KG1 (cell line): ENCODE results near the gene CDIP1.

ENCODE experiments used
- DNase-seq: peaks from one replicate; lab custom pipeline; 2025; lab: John Stamatoyannopoulos, UW

Gene CDIP1

DNA sequence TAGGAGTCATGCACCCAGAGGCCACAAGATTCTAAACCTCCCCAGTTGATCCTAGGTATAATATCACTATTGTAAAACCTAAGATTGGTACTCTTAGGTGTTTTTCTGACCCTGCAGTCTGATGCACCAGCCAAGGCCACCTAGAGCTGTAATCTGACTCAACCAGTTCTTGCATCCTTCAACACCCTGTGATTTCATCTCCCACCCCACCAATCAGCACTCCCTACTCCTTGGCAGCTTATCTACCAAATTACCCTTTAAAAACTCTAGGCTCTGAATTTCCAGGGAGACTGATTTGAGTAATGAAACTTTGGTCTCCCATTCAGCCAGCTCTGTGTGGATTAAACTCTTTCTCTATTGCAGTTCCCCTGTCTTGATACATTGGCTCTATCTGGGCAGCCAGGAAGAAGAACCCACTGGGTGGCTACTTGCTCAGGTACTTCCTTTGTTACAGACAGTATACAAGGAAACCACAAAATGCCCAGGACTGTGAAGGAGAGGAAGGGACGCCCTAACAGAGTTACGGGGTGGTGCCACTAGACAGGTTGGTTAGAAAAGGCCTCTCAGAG, 1.2 kb upstream of the CDIP1 start:
- no peak for DNase-seq

DNA sequence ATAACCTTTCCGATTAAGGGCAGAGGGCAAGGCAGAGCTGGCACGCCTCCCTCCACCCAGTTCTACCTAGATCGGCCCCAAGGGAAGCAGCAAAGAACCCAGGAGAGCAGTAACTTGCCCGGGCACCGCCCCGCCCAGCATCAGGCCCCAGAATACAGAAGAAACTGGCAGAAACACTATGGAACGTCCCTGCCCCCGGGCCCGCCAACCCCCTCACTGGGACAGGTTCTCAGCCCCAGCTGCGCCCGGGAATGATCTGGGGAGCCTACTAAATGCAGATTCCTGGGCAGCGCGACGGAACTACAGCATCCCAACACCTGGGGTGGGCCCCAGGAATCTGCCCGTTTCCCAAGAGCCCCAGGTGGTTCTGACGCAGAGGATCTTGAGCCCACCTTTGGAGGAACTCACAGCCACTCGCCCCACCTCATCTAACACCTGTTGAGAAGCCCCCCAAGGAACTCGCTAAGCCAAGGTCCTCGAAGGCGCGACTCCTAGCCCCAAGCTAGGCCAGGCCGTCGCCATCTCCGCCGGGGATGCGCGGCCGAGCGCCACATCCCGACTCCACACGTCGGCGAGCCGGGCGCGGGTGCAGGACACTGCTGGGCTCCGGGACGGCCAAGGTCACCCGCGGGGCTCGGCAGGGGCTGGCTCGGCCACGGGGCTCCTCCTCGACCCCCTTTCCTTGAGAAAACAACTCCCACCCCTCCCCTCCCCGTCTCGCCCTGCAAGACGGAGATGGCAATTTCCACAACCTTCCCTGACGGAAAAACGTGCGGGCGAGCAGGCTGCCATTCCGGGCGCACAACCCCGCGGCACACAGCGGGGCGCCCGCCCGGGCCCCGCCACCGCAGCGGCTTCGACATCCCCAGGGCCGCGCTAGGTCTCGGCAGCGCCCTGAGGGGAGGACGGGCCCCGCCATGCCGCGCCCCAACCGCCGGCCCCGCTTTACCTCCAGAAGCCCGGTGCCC, 913 bp downstream of the CDIP1 start:
- DNase-seq = no peak

DNA sequence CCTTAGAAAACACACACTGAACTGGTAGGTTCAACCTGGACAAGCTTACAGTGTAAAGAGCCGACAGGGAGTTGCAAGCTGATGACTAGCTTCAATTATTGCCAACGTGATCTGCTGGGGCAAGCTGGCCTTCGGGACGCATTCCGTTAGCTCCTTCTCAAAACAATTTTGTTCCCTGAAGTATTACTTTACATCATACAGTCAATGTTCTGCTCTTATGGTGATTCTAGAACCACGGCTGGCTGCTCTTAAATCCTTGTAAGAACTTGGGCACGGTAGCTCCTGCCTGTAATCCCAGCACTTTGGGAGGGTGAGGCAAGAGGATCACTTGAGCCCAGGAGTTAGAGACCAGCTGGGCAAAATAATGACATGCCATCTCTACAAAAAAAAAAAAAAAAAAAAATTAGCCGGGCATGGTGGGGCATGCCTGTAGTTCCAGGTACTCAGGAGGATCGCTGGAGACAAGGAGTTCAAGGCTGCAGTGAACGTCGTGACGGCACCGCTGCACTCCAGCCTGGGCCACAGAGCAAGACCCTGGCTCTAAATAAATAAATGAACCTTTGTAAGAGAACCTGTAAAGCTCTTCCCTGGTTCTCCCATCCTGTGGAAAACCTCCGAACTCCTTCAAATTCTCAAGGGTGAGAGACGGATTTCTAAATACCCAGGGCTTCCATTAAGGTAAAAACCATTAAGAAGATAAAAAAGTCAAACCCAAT, 2.0 kb downstream of the CDIP1 start:
- no peak for DNase-seq

DNA sequence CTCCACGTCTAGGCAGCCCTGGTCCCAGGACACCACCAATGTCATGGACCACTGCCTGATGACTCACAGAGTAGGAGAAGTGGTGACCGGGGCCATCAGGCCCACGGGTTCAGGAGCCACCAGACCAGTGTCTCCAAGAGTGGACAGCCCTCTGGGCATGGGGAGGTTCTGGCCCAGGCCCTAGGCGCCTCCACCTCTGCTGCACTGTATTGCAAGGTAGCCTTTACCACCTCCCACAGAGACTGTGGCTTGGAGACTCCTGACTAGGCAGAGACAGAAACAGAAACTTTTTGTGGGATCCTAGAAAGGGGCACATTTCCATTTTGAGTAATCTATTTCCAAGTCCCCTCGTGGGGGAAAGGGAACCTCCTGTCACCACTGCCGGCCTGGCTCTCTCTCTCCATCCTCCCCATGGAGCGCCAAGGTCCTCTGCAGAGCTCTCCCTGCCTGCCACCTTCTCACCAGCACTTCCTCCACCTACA, 2.9 kb downstream of the CDIP1 start:
- no peak for DNase-seq

DNA sequence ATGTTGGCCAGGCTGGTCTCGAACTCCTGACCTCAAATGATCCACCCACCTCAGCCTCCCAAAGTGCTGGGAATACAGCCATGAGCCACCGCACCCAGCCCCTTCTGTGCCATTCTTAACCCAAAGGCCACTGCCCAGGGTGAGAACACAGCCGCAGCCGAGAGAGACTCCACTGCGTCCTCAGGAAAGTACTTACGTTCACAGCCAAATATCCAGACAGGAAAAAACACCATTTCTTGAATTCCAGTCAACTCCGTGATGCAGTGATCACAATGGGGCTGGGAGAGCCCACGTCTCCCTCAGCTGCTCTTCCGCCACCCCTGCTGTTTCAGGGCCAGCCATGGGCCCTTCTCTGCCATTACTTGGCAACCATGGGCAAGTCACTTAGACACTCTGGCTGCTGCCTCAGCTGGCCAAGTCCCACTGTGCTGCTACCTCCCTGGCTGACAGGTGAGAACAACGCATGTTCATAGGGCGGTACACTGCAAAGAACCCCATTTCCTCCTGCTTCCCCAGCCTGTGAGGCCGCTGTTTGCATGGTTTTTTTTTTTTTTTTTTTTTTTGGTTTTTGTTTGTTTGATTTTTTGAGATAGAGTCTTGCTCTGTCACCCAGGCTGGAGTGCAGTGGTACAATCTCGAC, 4.3 kb downstream of the CDIP1 start:
- DNase-seq = no peak

DNA sequence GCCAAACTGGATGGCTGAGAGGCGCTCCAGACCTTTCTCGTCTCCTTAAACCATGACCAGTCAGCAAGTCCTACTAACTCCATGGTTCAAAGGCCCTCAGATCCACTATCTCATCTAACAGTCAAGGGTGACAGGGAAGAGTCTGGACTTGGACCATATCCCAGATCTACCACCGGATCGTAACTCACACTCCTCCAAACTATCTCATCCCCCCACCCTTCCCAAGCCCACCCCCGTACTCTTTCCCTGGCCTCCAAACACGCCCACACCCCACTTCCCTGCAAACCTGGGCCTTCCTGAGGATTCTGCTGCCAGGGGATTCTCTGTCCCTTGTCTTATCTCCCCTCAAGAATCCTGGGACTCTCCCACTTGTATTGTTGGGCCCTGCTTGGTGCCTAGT, 5.1 kb downstream of the CDIP1 start:
- DNase-seq = no peak

DNA sequence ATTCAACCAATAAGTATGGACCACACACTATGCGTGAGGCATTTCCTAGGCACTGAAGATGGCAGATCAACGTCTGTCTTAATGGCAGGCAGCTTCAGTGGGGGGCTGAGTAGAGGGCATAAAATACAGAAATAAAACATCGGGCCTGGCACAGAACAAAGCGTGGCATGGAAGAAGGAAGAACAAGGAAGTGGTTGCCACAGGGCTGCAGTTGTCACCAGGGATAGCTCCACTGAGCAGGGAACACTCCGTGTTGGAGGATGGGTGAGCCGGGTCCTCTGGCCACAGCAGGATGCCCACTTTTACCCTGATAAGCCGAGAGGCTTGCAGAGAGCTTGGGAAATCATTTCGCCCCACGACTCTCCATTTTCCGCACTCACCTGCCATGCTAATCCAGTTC, 6.3 kb downstream of the CDIP1 start:
- DNase-seq = no peak

DNA sequence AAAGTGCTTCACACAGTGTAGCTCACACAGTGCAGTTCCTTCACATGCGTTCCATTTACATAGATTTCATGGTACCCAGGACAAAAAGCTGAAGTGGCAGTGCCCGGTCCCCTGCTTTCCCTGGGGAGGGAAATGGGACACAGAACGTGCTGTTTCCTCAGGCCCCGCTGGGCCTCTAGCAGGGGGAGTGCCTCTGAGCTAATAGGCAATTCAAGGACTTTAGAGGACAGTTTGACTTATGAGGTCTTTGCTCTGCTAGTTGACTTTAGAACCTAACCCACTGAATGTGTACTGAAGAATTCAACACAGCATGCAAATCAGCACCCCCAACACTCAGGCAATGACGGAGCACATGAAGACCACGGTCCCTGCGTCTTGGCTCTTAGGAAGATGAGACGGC, 6.8 kb downstream of the CDIP1 start:
- DNase-seq = no peak

DNA sequence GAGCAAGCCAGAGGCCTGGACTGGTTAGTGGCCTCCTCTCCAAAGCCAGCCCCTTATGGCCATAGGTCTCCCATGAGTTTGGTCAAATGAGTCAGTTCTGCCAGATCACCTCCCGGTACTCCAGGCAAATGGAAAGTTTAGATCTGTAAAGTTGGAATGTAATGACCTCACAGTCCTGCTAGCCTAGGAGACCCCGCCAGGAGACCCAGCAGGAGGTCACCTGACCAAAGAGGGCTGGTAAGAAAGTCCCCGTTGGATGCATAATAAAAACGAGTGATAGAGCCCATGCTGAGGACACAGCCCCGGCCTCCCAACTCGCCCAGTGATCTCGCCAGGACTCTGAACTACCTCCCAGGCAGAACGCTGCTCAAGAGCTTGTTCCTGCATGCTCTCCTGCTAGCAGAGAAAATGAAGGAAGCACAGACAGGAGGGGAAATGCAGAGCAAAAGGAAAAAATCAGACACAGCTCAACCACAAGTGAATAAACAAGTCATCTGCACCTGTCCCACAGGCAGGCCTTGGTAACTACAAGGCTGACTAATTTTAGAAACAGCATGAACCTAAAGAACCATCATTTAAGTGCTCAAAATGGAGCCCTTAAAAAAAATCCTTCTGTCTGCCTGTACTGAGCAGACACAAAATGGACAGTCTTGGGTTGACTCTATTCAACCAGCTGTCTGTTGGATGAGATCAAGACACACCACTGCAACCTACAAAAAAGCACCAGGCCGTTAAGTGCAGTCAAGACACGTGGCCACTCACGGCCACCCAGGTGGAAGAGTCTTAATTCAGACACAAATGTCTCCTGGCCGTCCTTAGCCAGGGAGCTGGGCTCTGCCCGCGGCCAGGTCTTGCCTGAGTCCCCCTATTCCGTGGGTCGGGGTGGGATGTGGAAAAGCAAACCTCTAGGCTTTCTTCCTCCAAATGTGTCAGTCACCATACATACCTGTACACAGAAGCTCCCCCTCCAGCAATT, 9.2 kb downstream of the CDIP1 start:
- no peak for DNase-seq

DNA sequence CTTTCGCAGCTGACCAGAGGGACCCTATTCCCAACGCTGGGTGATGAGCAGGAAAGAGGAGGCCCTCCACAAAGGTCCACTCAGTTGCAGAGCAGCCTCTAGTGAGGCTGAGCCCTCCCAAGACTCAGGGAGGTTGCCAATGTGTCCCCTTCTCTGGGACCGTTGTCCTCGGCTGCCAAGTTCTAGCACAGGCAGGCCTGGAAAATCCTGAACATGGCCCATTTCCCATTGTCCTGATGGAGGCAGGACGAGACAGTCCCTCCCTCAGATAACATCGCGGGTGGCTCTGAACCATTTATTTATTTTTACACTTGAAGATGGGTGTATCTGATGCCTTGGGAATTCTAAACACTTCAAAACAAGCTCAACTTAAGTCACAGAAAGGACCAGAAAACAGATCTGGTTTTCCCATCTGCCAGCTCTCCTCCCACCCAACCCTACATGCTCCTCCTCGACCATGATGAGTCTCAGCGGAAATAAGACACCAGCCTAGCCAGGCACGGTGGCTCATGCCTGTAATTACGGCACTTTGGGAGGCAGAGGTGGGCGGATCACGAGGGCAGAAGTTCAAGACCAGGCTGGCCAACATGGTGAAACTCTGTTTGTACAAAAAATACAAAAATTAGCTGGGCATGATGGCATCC, 12.8 kb downstream of the CDIP1 start:
- DNase-seq = no peak

DNA sequence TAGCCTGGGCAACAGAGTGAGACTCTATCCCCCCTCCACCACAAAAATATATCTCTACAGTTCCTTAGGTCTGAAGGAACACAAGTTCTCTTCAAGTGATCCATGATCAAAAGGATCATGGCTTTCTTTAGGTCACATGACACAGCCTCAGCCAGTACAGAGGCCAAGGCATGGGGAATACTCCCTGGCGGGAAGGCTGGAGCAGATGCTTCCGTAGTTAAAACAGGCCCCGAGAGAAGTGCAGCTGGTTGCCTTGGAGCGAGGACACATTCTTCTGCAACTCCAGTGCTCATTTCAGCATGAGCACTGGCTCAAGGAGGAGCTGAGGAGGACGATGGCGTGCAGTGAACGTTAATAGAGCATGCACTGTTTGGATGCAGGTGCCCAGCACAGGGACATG, 13.5 kb downstream of the CDIP1 start:
- DNase-seq = no peak

DNA sequence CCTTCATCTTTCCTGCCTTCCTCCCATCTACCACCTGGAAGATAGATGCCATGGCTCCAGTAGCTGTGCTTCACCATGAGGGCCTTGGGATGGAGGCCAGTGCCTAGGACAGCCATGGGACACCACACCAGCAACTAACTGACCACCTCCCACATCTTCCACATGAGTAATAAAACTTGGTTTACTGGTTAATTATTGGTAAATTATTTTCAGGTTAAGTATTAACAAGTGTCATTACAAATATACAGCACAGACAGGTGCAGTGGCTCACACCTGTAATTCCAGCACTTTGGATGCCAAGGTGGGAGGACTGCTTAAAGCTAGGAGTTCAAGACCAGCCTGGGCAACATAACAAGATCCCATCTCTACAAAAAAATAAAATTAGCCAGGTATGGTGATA, 14.0 kb downstream of the CDIP1 start:
- no peak for DNase-seq

DNA sequence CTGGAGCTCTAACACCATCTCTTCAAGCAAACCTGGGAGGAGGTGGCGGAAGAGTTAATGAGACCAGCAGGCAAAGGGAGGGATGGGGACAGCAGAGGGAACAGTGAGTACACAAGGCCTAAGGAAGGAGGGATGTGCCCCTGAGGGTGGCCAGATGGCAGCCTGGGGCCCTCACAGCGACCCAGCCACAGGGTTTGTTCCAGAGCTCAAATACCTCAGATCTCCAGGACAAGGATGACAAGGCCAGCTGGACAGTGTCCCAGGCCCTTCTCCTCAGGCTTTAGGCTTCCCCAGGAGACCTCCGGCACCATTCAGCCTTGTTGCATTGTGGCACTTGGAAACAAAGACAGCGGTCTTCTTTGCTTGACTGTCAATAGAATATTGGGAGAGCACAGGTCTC, 14.9 kb downstream of the CDIP1 start:
- no peak for DNase-seq

DNA sequence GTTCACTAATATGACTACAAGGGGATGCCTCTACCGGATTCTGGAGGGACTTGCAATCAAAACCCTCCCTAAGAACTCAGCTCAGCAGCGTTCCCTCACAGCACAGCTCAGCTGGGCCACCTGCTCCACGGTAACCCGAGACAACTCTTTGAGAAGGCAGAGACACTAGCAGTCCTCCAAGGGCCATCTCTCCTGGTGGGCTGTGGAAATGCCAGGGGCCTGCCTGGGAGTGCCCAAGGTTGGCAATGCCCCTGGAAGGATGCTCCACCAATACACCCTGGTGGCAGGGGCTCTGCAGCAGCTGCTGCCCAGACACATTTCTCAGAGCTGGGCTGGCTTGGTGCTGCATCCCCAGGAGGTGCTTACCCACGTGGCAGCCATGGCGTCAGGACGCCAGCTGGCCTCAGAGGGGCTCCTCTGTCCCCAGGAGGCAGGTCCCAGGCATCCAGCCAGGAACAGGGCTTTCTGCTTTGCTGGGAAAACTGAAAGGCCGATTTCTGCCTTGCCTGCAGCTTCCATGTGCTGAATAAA, 16.5 kb downstream of the CDIP1 start:
- no peak for DNase-seq

DNA sequence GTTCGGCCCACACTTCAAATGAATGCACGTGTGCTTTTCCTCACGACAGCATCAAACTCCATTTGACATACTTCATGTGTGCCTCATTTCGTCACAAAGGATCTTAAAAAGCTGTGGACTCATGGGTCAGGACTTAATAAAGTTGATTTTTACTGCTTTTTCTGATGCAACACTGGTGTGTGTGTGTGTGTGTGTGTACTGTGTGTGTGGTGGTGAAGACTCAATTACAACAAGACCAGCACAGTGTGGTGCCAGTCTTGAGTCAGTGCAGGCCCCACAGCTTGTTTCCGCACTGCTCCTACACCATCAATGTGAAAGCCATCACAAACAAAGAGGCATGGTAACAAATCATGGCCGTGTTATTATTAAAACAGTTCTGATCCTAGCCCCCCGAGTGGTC, 17.7 kb downstream of the CDIP1 start:
- DNase-seq = no peak

DNA sequence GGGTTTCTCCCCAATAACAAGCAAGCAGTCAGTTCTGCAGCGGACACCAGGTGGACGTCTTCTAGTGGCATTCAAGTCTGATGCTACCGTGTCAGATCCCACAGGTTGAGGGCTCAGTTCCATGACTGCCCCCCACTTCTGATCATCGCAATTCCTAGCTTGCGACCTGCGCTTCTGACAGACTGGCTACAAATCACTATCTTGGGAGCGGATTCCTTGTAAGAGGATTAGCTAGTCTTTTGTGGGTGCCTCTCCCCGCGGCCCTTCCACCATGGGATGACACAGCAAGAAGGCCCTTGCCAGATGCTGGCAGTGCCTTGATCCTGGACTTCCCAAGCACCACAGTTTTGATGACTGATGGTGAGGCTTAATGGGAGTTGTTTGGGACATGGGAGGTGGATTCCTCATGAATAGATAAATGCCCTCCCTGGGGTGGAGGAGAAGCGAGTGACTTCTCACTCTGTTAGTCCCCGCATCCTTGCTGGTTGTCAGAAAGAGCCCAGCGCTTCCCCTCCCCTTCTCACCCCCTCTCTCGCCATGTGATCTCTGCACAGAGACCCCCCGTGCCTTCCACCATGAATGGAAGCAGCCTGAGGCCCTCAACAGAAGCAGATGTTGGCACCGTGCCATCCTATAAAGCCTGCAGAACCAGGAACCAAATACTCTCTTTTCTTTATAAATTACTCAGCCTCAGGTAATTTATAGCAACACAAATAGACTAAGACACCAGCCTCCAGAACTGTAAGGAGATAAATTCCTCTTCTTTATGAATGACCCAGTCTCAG, 19.1 kb downstream of the CDIP1 start:
- DNase-seq = no peak

DNA sequence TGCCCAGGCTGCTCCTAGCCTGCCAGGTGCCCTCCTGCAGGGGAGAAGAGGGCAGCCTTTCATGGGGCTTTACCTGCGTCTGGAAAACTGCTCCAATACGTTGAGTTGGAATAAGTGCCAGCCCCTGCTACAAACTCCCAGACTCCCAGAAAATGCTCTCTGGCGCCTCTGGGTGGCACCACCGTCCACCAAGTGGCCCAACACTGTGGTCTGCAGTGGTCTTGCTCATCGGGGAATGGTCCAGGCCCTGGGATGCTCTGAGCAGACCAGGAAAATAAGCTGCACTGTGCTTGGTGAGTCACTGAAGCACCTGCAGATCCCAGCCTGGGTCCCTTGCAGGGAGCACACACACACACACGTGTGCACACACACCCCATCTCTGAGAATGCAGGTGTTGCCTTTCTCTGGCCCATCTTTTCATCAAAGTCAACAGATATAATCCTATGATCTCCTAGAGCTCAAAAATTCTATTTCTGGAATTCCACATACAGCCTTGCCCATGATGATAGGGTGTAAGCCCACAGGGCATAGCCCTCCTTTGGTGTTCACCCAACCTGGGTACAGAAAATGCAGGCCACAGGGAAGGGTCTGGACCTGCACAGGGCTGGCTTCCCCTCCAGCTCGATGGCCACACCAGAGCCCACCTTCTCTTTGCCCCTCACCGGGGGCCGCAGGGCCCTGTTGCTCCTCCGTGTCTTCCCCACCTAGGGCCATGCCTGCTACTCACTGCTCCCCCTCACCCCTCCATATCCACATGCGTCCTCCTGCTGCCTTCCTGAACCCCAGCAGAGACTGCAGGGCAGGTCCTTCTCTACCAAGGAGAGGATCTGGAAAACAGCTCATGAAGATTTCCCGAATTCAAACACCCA, 20.5 kb downstream of the CDIP1 start:
- peak; percentile 18 for DNase-seq

DNA sequence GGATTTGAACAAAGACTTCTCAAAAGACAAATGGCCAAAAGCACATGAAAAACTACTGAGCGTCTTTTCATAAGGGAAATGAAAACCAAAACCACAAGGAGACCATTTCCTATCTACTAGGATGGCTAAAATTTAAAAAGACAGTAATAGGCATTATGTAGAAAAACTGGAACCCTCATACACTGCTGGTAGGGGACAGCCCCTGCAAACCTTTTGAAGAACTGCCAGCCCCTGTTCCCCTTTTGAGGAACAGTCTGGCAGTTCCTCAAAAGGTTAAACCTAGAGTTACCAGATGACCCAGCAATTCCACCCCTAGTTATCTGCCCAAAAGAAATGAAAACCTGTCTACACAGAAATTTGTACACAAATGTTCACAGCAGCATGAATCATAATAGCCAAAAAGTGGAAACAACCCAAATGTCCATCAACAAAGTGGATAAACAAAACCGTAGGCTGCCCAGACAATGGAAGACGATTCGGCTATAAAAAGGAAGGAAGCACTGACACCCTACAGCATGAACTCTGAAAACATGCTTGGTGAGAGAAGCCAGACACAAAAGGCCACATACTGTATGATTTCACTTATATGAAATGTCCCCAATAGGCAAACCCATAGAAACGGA, 22.9 kb downstream of the CDIP1 start:
- DNase-seq = peak; percentile 74
